ENCODE data around the gene FCGR2B. TPM values are rescaled to one million over a fixed set of nuclear protein-coding genes. Genes with fewer than 3 reads are reported as not detected.

The FCGR2B gene
- total and polyA plus RNA-seq, 2 of the 13 experiments (the other 11 are each of a cell fraction or from before 2014, with no cell fraction given), result not detected

DNA sequence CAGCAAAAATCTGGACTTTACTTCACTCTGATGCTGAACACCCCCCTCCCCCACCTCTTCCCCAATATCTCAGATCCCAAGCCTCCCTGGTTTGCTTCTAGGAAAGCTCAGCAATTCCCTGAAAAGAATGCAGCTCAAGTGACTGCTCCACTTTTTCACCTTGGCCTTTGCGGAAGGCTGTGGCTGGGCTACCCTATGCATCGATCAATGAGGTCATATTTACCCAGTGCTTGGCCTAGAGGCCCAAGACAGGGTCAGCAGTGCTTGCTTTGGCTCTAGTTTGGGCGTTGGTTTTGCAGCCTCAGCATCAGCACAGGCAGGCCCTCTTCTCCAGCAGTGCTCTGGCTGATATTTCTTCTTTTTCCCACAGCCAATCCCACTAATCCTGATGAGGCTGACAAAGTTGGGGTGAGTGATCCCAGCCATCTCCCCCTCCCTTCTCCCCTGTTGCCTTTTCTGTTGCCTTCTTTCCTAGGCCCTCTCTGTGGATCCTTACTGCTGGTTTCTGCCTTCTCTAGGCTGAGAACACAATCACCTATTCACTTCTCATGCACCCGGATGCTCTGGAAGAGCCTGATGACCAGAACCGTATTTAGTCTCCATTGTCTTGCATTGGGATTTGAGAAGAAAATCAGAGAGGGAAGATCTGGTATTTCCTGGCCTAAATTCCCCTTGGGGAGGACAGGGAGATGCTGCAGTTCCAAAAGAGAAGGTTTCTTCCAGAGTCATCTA is 14.2 kb downstream of the FCGR2B start (continued):
- TF ChIP-seq, protein P1, sequence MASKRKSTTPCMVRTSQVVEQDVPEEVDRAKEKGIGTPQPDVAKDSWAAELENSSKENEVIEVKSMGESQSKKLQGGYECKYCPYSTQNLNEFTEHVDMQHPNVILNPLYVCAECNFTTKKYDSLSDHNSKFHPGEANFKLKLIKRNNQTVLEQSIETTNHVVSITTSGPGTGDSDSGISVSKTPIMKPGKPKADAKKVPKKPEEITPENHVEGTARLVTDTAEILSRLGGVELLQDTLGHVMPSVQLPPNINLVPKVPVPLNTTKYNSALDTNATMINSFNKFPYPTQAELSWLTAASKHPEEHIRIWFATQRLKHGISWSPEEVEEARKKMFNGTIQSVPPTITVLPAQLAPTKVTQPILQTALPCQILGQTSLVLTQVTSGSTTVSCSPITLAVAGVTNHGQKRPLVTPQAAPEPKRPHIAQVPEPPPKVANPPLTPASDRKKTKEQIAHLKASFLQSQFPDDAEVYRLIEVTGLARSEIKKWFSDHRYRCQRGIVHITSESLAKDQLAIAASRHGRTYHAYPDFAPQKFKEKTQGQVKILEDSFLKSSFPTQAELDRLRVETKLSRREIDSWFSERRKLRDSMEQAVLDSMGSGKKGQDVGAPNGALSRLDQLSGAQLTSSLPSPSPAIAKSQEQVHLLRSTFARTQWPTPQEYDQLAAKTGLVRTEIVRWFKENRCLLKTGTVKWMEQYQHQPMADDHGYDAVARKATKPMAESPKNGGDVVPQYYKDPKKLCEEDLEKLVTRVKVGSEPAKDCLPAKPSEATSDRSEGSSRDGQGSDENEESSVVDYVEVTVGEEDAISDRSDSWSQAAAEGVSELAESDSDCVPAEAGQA (IDR thresholded peaks at IDR 0.05; ENCODE audit: low read depth), result no peak
- TF ChIP-seq, protein P1 (CRISPR knock-in tag; IDR thresholded peaks at IDR 0.05; ENCODE audit: borderline replicate concordance), result no peak
- TF ChIP-seq ONECUT2 (CRISPR knock-in tag; IDR thresholded peaks at IDR 0.05), result peak; percentile 92
- TF ChIP-seq FOXO1 (CRISPR knock-in tag; IDR thresholded peaks at IDR 0.05), result no peak
- no peak for TF ChIP-seq RBAK (CRISPR knock-in tag; IDR thresholded peaks at IDR 0.05)
- TF ChIP-seq, protein P2, sequence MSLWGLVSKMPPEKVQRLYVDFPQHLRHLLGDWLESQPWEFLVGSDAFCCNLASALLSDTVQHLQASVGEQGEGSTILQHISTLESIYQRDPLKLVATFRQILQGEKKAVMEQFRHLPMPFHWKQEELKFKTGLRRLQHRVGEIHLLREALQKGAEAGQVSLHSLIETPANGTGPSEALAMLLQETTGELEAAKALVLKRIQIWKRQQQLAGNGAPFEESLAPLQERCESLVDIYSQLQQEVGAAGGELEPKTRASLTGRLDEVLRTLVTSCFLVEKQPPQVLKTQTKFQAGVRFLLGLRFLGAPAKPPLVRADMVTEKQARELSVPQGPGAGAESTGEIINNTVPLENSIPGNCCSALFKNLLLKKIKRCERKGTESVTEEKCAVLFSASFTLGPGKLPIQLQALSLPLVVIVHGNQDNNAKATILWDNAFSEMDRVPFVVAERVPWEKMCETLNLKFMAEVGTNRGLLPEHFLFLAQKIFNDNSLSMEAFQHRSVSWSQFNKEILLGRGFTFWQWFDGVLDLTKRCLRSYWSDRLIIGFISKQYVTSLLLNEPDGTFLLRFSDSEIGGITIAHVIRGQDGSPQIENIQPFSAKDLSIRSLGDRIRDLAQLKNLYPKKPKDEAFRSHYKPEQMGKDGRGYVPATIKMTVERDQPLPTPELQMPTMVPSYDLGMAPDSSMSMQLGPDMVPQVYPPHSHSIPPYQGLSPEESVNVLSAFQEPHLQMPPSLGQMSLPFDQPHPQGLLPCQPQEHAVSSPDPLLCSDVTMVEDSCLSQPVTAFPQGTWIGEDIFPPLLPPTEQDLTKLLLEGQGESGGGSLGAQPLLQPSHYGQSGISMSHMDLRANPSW (CRISPR knock-in tag; IDR thresholded peaks at IDR 0.05; ENCODE audit: borderline replicate concordance), result no peak
- no peak for TF ChIP-seq NBN (conservative IDR thresholded peaks at IDR 0.05)
- TF ChIP-seq HDAC6 (IDR thresholded peaks at IDR 0.05; ENCODE audit: low read depth, low read length), result no peak
- peak; percentile 32; the same call in 1 of the 2 replicates for TF ChIP-seq ATF7 (IDR thresholded peaks at IDR 0.05)
- 0 out of 2 replicates have a peak, but pooled peaks have one; percentile 73 for TF ChIP-seq ATF7 (CRISPR knock-in tag; IDR thresholded peaks at IDR 0.05)
- no peak for TF ChIP-seq ZSCAN20 (CRISPR knock-in tag; IDR thresholded peaks at IDR 0.05; ENCODE audit: borderline replicate concordance)
- no peak for TF ChIP-seq SIX1 (CRISPR knock-in tag; IDR thresholded peaks at IDR 0.05; ENCODE audit: borderline replicate concordance)
- TF ChIP-seq POLR2G (IDR thresholded peaks at IDR 0.05; ENCODE audit: low read depth, low read length), result no peak
- peak; percentile 89 for TF ChIP-seq RARA (CRISPR knock-in tag; IDR thresholded peaks at IDR 0.05)
- no peak for TF ChIP-seq AGO2 (optimal IDR thresholded peaks at IDR 0.05; ENCODE audit: low read depth, low read length)
- no peak for TF ChIP-seq ZNF501 (CRISPR knock-in tag; IDR thresholded peaks at IDR 0.05)
- TF ChIP-seq JUND (CRISPR knock-in tag; IDR thresholded peaks at IDR 0.05), result no peak
- TF ChIP-seq, protein P3, sequence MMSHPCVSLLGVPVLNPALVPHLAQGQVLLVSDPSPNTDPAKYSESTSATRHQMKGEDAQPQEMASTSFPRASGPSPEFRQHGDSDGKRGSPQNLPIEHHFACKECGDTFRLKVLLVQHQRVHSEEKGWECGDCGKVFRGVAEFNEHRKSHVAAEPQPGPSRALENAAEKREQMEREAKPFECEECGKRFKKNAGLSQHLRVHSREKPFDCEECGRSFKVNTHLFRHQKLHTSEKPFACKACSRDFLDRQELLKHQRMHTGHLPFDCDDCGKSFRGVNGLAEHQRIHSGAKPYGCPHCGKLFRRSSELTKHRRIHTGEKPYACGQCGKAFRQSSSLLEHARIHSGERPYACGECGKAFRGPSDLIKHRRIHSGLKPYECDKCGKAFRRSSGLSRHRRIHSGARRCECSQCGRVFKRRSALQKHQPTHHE (CRISPR knock-in tag; IDR thresholded peaks at IDR 0.05; ENCODE audit: borderline replicate concordance), result no peak
- TF ChIP-seq KLF13 (CRISPR knock-in tag; IDR thresholded peaks at IDR 0.05), result no peak
- TF ChIP-seq CEBPB (IDR thresholded peaks at IDR 0.05; ENCODE audit: borderline replicate concordance, low read depth, low read length), result no peak
- no peak for TF ChIP-seq MED8 (CRISPR knock-in tag; IDR thresholded peaks at IDR 0.05; ENCODE audit: insufficient replicate concordance)
- TF ChIP-seq ZFP62 (CRISPR knock-in tag; IDR thresholded peaks at IDR 0.05), result no peak
